ENCODE results near the gene CA14.
"Not testable (repeated sequence)": the region's sequence is repeated elsewhere in the genome, so short reads cannot be mapped to it uniquely, and the experiment has no call there.

CA14 gene

GRCh38 chr1:150257624-150258585, at the start of gene CA14:
CA14 (plus strand) TSS chr1:150257774; CDS start chr1:150258129, 355 bp downstream.
- no peak for TF ChIP-seq CTCF (IDR thresholded peaks at IDR 0.05; ENCODE audit: extremely low read depth, insufficient read depth, missing control alignments)
- in situ Hi-C loops (cut with MboI; ENCODE audit: low pct_unique_long_range_greater_than_20kb, low sequenced_read_pairs, unreplicated experiment), result loop anchor here (25.0 kb wide), 1 partner anchor 279 kb away; the partner anchor contains the start of gene ADAMTSL4
- no peak for DNase-seq (ENCODE audit: low spot score)

- in situ Hi-C loops (cut with MboI; ENCODE audit: low pct_unique_long_range_greater_than_20kb, low sequenced_read_pairs, unreplicated experiment); DNase-seq (ENCODE audit: low spot score): not testable (repeated sequence)
Observed at GRCh38 chr1:150208460-150208859, 49.1 kb upstream of the CA14 start.

- no peak for TF ChIP-seq CTCF (IDR thresholded peaks at IDR 0.05; ENCODE audit: extremely low read depth, insufficient read depth, missing control alignments)
- DNase-seq (ENCODE audit: low spot score), result no peak
- in situ Hi-C loops (cut with MboI; ENCODE audit: low pct_unique_long_range_greater_than_20kb, low sequenced_read_pairs, unreplicated experiment), result no loop called here
Observed at GRCh38 chr1:150210091-150210490, 47.5 kb upstream of the CA14 start.

GRCh38 chr1:150210706-150211105, 46.9 kb upstream of the CA14 start:
- no peak for DNase-seq (ENCODE audit: low spot score)
- TF ChIP-seq CTCF (IDR thresholded peaks at IDR 0.05; ENCODE audit: extremely low read depth, insufficient read depth, missing control alignments), result no peak
- in situ Hi-C loops (cut with MboI; ENCODE audit: low pct_unique_long_range_greater_than_20kb, low sequenced_read_pairs, unreplicated experiment), result no loop called here

GRCh38 chr1:150212070-150212469, 45.5 kb upstream of the CA14 start:
- TF ChIP-seq CTCF (IDR thresholded peaks at IDR 0.05; ENCODE audit: extremely low read depth, insufficient read depth, missing control alignments), result no peak
- in situ Hi-C loops (cut with MboI; ENCODE audit: low pct_unique_long_range_greater_than_20kb, low sequenced_read_pairs, unreplicated experiment), result no loop called here
- no peak for DNase-seq (ENCODE audit: low spot score)

GRCh38 chr1:150213170-150214098, 44.1 kb upstream of the CA14 start:
- peak; percentile 91 for DNase-seq (ENCODE audit: low spot score)
- in situ Hi-C loops (cut with MboI; ENCODE audit: low pct_unique_long_range_greater_than_20kb, low sequenced_read_pairs, unreplicated experiment), result no loop called here

GRCh38 chr1:150214099-150214756, 43.3 kb upstream of the CA14 start:
- in situ Hi-C loops (cut with MboI; ENCODE audit: low pct_unique_long_range_greater_than_20kb, low sequenced_read_pairs, unreplicated experiment); DNase-seq (ENCODE audit: low spot score): not testable (repeated sequence)

More at GRCh38 chr1:150213170-150214098, 44.1 kb upstream of the CA14 start:
- TF ChIP-seq CTCF (IDR thresholded peaks at IDR 0.05; ENCODE audit: extremely low read depth, insufficient read depth, missing control alignments), result peak; percentile 40

GRCh38 chr1:150215855-150216254, 41.7 kb upstream of the CA14 start:
- DNase-seq (ENCODE audit: low spot score); in situ Hi-C loops (cut with MboI; ENCODE audit: low pct_unique_long_range_greater_than_20kb, low sequenced_read_pairs, unreplicated experiment): not testable (repeated sequence)
